Smooth muscle cell (in vitro differentiated cells): ENCODE data around the gene KLHL40. TPM values are rescaled to one million over a fixed set of nuclear protein-coding genes. Genes with fewer than 3 reads are reported as not detected.

Experiments used
- DNase-seq: peaks from one replicate; lab custom pipeline; 2025; ENCODE audit not compliant: unreplicated experiment; lab: John Stamatoyannopoulos, UW
- H2AFZ ChIP-seq: fragments of 200-600 bp; sonication (generic); 2 replicates; pipeline ENCODE4 v1.6.0; 2016; ENCODE audit warnings: antibody characterized with exemption, low read depth, mild to moderate bottlenecking
- H3F3A ChIP-seq: fragments of 200-600 bp; sonication (generic); 2 replicates; pipeline ENCODE4 v1.6.0; 2017; ENCODE audit warnings: antibody characterized with exemption, low read depth
- H3K27ac ChIP-seq: fragments of 200-600 bp; sonication (generic); 2 replicates; pipeline ENCODE4 v1.5.1; 2016; ENCODE audit warnings: low read depth, mild to moderate bottlenecking
- H3K27me3 ChIP-seq: fragments of 200-600 bp; sonication (generic); 2 replicates; pipeline ENCODE4 v1.6.1; 2016; ENCODE audit warnings: low read depth, mild to moderate bottlenecking
- H3K36me3 ChIP-seq: fragments of 200-600 bp; sonication (generic); 2 replicates; pipeline ENCODE4 v1.5.1; 2016; ENCODE audit warnings: low read depth
- H3K4me1 ChIP-seq: fragments of 200-600 bp; sonication (generic); 2 replicates; pipeline ENCODE4 v1.5.1; 2016; ENCODE audit warnings: low read depth
- H3K4me2 ChIP-seq: fragments of 200-600 bp; sonication (generic); 2 replicates; pipeline ENCODE4 v1.6.0; 2016; ENCODE audit warnings: mild to moderate bottlenecking
- H3K4me3 ChIP-seq: fragments of 200-600 bp; sonication (generic); 2 replicates; pipeline ENCODE4 v1.5.1; 2016; ENCODE audit warnings: mild to moderate bottlenecking
- H3K79me2 ChIP-seq: fragments of 200-600 bp; sonication (generic); 2 replicates; pipeline ENCODE4 v1.6.0; 2016; ENCODE audit warnings: low read depth, mild to moderate bottlenecking
- H3K9ac ChIP-seq: fragments of 200-600 bp; sonication (generic); 2 replicates; pipeline ENCODE4 v1.6.0; 2016; ENCODE audit warnings: low read depth
- H3K9me3 ChIP-seq: fragments of 200-600 bp; sonication (generic); replicated peaks from 2 replicates; pipeline ENCODE4 v1.5.1; 2016; ENCODE audit warnings: low read depth
- H4K20me1 ChIP-seq: fragments of 200-600 bp; sonication (generic); 2 replicates; pipeline ENCODE4 v1.6.0; 2016; ENCODE audit warnings: low read depth
- WGBS: methylation state at CpG from one replicate; pipeline ENCODE4 v1.1.7; 2016; ENCODE audit warnings: low lambda C conversion rate; 5-methylcytosine and 5-hydroxymethylcytosine counted together
- polyA plus RNA-seq: library from polyadenylated mRNA; unstranded; fragments of >200 nt; fragmentation: Nextera tagmentation; extraction: Ambion mirVana; gene quantifications from 2 replicates; pipeline ENCODE4 v1.2.1, GENCODE V29; 2016
- total RNA-seq: library from RNA; depleted of rRNA; stranded (reverse); fragments of >200 nt; gene quantifications from 2 replicates; pipeline ENCODE4 v1.2.3, GENCODE V29; 2014
- TF ChIP-seq, protein P1 (sequence below): fragments of 200-600 bp; sonication (generic); IDR thresholded peaks from 2 replicates; pipeline ENCODE4 v1.5.1; 2017; ENCODE audit warnings: borderline replicate concordance, mild to moderate bottlenecking, antibody characterized with exemption; ENCODE audit not compliant: insufficient read depth, poor library complexity, severe bottlenecking

Gene KLHL40
- total and polyA plus RNA-seq, 2 experiments from 2014 or later: not detected

DNA sequence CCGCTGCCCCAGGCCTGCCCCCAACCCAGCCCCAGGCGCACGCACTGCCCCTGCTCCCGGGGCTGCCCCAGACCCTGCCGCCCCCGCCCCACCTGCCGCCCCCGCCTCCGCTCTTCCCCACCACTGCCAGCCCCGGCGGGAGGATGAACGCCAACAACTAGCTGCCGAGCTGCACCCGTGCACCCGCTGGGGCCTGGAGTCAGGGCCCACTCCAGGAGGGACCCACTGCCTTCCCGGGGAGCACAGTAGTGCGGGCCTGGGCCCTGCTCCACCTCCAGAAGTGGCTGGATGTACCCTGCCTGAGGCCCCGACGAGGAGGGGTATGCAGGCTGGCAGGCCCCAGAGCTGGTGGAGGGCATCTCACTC is 20.9 kb upstream of the KLHL40 start:
- Histone ChIP-seq H4K20me1 (peaks cover 10% of the 10 kb centered on the region), H3K36me3 (no peaks in the 10 kb centered on the region), H3K27me3 (no peaks in the 10 kb centered on the region), H3K79me2 (no peaks in the 10 kb centered on the region), H3K9me3 (no peaks in the 10 kb centered on the region), H3F3A (no peaks in the 10 kb centered on the region), H3K4me1 (no peaks in the 10 kb centered on the region), H2AFZ (no peak overlapping the region), H3K4me3 (no peak overlapping the region), H3K9ac (no peak overlapping the region), H3K27ac (no peak overlapping the region), H3K4me2 (no peak overlapping the region)
- TF ChIP-seq, protein P1, sequence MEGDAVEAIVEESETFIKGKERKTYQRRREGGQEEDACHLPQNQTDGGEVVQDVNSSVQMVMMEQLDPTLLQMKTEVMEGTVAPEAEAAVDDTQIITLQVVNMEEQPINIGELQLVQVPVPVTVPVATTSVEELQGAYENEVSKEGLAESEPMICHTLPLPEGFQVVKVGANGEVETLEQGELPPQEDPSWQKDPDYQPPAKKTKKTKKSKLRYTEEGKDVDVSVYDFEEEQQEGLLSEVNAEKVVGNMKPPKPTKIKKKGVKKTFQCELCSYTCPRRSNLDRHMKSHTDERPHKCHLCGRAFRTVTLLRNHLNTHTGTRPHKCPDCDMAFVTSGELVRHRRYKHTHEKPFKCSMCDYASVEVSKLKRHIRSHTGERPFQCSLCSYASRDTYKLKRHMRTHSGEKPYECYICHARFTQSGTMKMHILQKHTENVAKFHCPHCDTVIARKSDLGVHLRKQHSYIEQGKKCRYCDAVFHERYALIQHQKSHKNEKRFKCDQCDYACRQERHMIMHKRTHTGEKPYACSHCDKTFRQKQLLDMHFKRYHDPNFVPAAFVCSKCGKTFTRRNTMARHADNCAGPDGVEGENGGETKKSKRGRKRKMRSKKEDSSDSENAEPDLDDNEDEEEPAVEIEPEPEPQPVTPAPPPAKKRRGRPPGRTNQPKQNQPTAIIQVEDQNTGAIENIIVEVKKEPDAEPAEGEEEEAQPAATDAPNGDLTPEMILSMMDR: no peak
- no peak for DNase-seq
- 95% methylated on average over 4 of the region's 19 CpGs for WGBS

DNA sequence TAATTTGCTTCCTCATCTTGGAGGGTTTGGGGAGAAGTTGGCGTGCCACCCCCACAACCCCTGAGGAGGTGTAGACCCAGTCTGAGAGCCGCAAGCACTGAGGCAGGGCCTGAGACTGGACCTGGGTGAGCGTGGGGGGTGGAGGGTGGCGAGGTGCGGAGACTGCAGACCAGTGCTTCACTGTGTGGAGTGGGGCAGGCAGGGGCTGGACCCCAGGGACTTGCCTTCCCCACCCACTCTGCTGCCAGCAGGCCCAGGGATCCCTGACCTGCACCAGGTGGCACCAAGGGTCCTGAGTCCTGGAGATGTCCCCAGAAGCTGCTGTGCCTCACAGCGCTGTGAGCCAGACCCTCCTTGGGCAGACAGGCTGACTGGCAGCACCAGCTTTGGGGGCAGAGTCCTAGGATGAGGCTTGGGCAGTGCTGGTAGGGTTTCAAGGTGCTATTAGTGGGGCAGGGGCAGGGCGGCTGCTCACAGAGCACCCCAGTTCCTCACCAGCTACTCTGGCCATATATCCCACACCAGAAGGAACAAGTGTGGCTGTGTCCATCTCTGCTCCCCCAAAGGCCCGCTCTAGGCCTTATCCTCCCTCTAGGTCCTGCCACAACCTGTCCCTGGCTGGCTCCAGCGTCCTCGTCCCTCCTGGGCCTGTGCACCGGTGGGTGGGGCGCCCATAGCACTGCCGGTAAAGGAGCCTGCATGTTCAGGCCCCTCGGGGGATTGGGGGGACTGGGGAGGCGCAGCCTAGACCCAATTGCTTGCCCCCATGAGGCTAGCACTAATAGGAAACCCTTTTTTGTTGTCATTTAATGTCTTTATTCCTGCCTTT is 20.1 kb upstream of the KLHL40 start:
- Histone ChIP-seq H3K9ac (no peak overlapping the region), H3K36me3 (no peaks in the 10 kb centered on the region), H3K9me3 (no peaks in the 10 kb centered on the region), H3K79me2 (no peaks in the 10 kb centered on the region), H4K20me1 (peaks cover 7% of the 10 kb centered on the region), H3K4me1 (no peaks in the 10 kb centered on the region), H2AFZ (no peak overlapping the region), H3K27ac (no peak overlapping the region), H3K4me2 (no peak overlapping the region), H3F3A (no peaks in the 10 kb centered on the region), H3K27me3 (no peaks in the 10 kb centered on the region), H3K4me3 (no peak overlapping the region)
- TF ChIP-seq, protein P1: no peak
- WGBS: 96% methylated on average over 15 of the region's 15 CpGs
- no peak for DNase-seq

- no peak overlapping the region for H2AFZ ChIP-seq
- WGBS: 94% methylated on average over 8 of the region's 8 CpGs
- H4K20me1 ChIP-seq: no peaks in the 10 kb centered on the region
- no peaks in the 10 kb centered on the region for H3K9me3 ChIP-seq
- no peak for DNase-seq
- H3K4me3 ChIP-seq: no peak overlapping the region
- H3K4me1 ChIP-seq: no peaks in the 10 kb centered on the region
- H3K27me3 ChIP-seq: no peaks in the 10 kb centered on the region
- H3K9ac ChIP-seq: no peak overlapping the region
- TF ChIP-seq, protein P1: no peak
- H3K79me2 ChIP-seq: no peaks in the 10 kb centered on the region
- no peak overlapping the region for H3K4me2 ChIP-seq
- no peak overlapping the region for H3K27ac ChIP-seq
- H3K36me3 ChIP-seq: no peaks in the 10 kb centered on the region
- no peaks in the 10 kb centered on the region for H3F3A ChIP-seq
Measured at GRCh38 chr3:42666022-42666421, 19.3 kb upstream of the KLHL40 start.

DNA sequence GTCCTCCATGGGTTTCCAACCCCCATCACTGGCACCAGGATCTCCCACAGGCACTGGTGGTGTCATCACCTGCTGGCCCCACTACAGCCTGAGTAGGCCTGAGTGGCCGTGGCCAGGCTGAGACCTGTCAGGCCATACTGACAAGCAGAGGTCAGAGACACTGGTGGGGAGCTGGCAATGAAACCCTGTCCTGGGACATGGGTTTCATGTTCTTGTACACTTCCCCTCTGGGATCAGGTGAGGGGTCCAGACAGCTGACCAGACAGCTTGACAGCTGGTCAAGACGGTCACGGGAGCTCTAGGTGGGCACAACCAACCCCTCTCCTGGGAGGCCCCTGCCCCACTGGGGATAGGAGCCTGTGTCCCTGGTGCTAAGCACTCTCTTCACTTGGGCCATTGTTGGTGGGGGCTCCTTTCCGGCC is 18.7 kb upstream of the KLHL40 start:
- Histone ChIP-seq H3F3A (no peaks in the 10 kb centered on the region), H3K9ac (no peak overlapping the region), H3K79me2 (no peaks in the 10 kb centered on the region), H3K36me3 (no peaks in the 10 kb centered on the region), H3K27ac (no peak overlapping the region), H3K9me3 (no peaks in the 10 kb centered on the region), H3K4me3 (no peak overlapping the region), H3K27me3 (no peaks in the 10 kb centered on the region), H3K4me2 (no peak overlapping the region), H3K4me1 (no peaks in the 10 kb centered on the region), H2AFZ (no peak overlapping the region), H4K20me1 (no peaks in the 10 kb centered on the region)
- no peak for DNase-seq
- 94% methylated on average over 4 of the region's 4 CpGs for WGBS
- TF ChIP-seq, protein P1: no peak
